H1 (cell line): Measurements from ENCODE around the gene GJD3. TPM values are rescaled to one million over a fixed set of nuclear protein-coding genes. Genes with fewer than 3 reads are reported as not detected.

Experiments used
- CTCF ChIA-PET: fragments of 300-600 bp; sonication (Branson Sonifier 250); formaldehyde crosslinking; loops from one replicate; lab custom pipeline; 2021; ENCODE audit not compliant: partially characterized antibody; lab: Charles Lee
- POLR2A ChIA-PET: fragments of 300-600 bp; sonication (Branson Sonifier 250); formaldehyde crosslinking; loops from one replicate; lab custom pipeline; 2021; ENCODE audit warnings: inconsistent platforms; ENCODE audit not compliant: partially characterized antibody; lab: Charles Lee
- DNase-seq, 2 experiments: peaks; one replicate each; pipeline versions ENCODE4 v3.0.0 to v3.0.0-alpha.2; 2010 to 2022; ENCODE audit warnings: low spot score in 2 of 2, low read depth in 1 of 2, mixed read lengths in 1 of 2
- FAIRE-seq: peaks from 2 replicates; lab custom pipeline; 2011; peaks lifted over from hg19 to GRCh38; lab: Jason Lieb, UNC
- H2AFZ ChIP-seq: 2 replicates; pipeline ENCODE4 v1.8.1; 2012; ENCODE audit warnings: low read length, inconsistent platforms
- H2AK5ac ChIP-seq: 2 replicates; pipeline ENCODE4 v1.6.1; 2013; ENCODE audit warnings: low read depth, low read length
- H2BK120ac ChIP-seq: replicated peaks from 2 replicates; pipeline ENCODE3; 2013; ENCODE audit warnings: low read depth, low read length, inconsistent platforms
- H2BK12ac ChIP-seq: 2 replicates; pipeline ENCODE4 v1.6.1; 2013; ENCODE audit warnings: low read depth, low read length
- H2BK15ac ChIP-seq: 2 replicates; pipeline ENCODE4 v1.6.1; 2013; ENCODE audit warnings: low read length
- H2BK20ac ChIP-seq: 2 replicates; pipeline ENCODE4 v1.6.1; 2013; ENCODE audit warnings: low read length
- H2BK5ac ChIP-seq: 2 replicates; pipeline ENCODE4 v1.6.1; 2013; ENCODE audit warnings: low read depth, low read length
- H3K14ac ChIP-seq: 2 replicates; pipeline ENCODE4 v1.6.1; 2013; ENCODE audit warnings: inconsistent platforms; ENCODE audit not compliant: insufficient read length
- H3K18ac ChIP-seq: 2 replicates; pipeline ENCODE4 v1.6.1; 2013; ENCODE audit warnings: low read length; ENCODE audit errors: extremely low read depth
- H3K23ac ChIP-seq: 2 replicates; pipeline ENCODE4 v1.6.1; 2013; ENCODE audit warnings: inconsistent platforms; ENCODE audit not compliant: insufficient read length
- H3K23me2 ChIP-seq: 2 replicates; pipeline ENCODE4 v1.6.1; 2013; ENCODE audit warnings: low read depth, low read length
- H3K27ac ChIP-seq: 2 replicates; pipeline ENCODE4 v1.6.1; 2011; ENCODE audit warnings: low read depth, low read length, inconsistent platforms
- H3K27me3 ChIP-seq, 4 experiments: replicated peaks in 1 of 4; 1 replicate in 1 of 4; 2 replicates in 3 of 4; pipeline versions ENCODE4 v1.6.1 to v1.8.1; 2011 to 2013; ENCODE audit warnings: low read length in 3 of 4, mild to moderate bottlenecking in 3 of 4, inconsistent platforms in 2 of 4, mixed read lengths in 2 of 4, moderate library complexity in 1 of 4; ENCODE audit not compliant: control insufficient read depth in 3 of 4, insufficient read depth in 3 of 4; ENCODE audit errors: extremely low read depth in 1 of 4
- H3K36me3 ChIP-seq, 4 experiments: 2 replicates each; pipeline versions ENCODE4 v1.6.1 to v1.8.1; 2011 to 2013; ENCODE audit warnings: mild to moderate bottlenecking in 4 of 4, low read length in 3 of 4, moderate library complexity in 2 of 4, control low read depth in 1 of 4, inconsistent platforms in 1 of 4; ENCODE audit not compliant: insufficient read depth in 4 of 4, control insufficient read depth in 2 of 4
- H3K4ac ChIP-seq: replicated peaks from 2 replicates; pipeline ENCODE3; 2013; ENCODE audit warnings: low read length, low read depth, mixed read lengths, inconsistent platforms; ENCODE audit not compliant: insufficient read length
- H3K4me1 ChIP-seq, 4 experiments: replicated peaks in 1 of 4; 1 replicate in 1 of 4; 2 replicates in 3 of 4; pipeline versions ENCODE4 v1.6.1 to v1.8.1; 2011 to 2013; ENCODE audit warnings: low read length in 3 of 4, inconsistent platforms in 2 of 4, mixed read lengths in 1 of 4; ENCODE audit not compliant: insufficient read depth in 4 of 4, control insufficient read depth in 3 of 4
- H3K4me2 ChIP-seq, 2 experiments: 2 replicates each; pipeline versions ENCODE4 v1.6.1 to v1.8.1; 2011 to 2013; ENCODE audit warnings: low read depth in 2 of 2, low read length in 2 of 2, control low read depth in 1 of 2, inconsistent platforms in 1 of 2, mild to moderate bottlenecking in 1 of 2; ENCODE audit not compliant: insufficient read depth in 1 of 2
- H3K4me3 ChIP-seq, 4 experiments: fragments of 200-600, 300-600 bp in 1 of 4; sonication (generic), shearing (Covaris generic), sonication (Bioruptor Twin) in 1 of 4; 2 replicates each; pipeline versions ENCODE4 v1.5.1 to v1.8.1; 2011 to 2016; ENCODE audit warnings: low read length in 4 of 4, low read depth in 3 of 4, control low read depth in 2 of 4, inconsistent platforms in 2 of 4, mild to moderate bottlenecking in 2 of 4, mixed read lengths in 1 of 4, moderate library complexity in 1 of 4; ENCODE audit not compliant: insufficient read depth in 2 of 4; ENCODE audit errors: extremely low read depth in 1 of 4
- H3K56ac ChIP-seq: replicated peaks from 2 replicates; pipeline ENCODE3; 2013; ENCODE audit warnings: low read depth, mild to moderate bottlenecking, mixed read lengths, low read length, inconsistent platforms; ENCODE audit not compliant: insufficient read length
- H3K79me1 ChIP-seq: 2 replicates; pipeline ENCODE4 v1.6.1; 2013; ENCODE audit warnings: low read depth, low read length, control low read depth
- H3K79me2 ChIP-seq, 2 experiments: 2 replicates each; pipeline versions ENCODE4 v1.6.1 to v1.8.1; 2012 to 2013; ENCODE audit warnings: low read length in 2 of 2, mild to moderate bottlenecking in 2 of 2, inconsistent platforms in 1 of 2; ENCODE audit not compliant: insufficient read depth in 2 of 2, control insufficient read depth in 1 of 2
- H3K9ac ChIP-seq, 4 experiments: replicated peaks in 1 of 4; 1 replicate in 1 of 4; 2 replicates in 3 of 4; pipeline versions ENCODE4 v1.6.1 to v1.8.1; 2011 to 2013; ENCODE audit warnings: low read depth in 3 of 4, low read length in 3 of 4, control low read depth in 2 of 4, mild to moderate bottlenecking in 2 of 4, moderate library complexity in 2 of 4, inconsistent platforms in 1 of 4; ENCODE audit errors: extremely low read depth in 1 of 4
- H3K9me3 ChIP-seq, 2 experiments: 2 replicates each; pipeline versions ENCODE4 v1.6.1 to v1.8.1; 2012 to 2013; ENCODE audit warnings: mild to moderate bottlenecking in 2 of 2, moderate library complexity in 2 of 2, control low read depth in 1 of 2, inconsistent platforms in 1 of 2, low read depth in 1 of 2, low read length in 1 of 2, mixed read lengths in 1 of 2; ENCODE audit not compliant: insufficient read depth in 2 of 2
- H4K20me1 ChIP-seq, 2 experiments: replicated peaks in 1 of 2; 2 replicates each; pipeline versions ENCODE3 to v1.8.1; 2011 to 2013; ENCODE audit warnings: inconsistent platforms in 2 of 2, low read length in 2 of 2, mild to moderate bottlenecking in 1 of 2; ENCODE audit not compliant: insufficient read depth in 2 of 2, control insufficient read depth in 1 of 2
- H4K5ac ChIP-seq: 2 replicates; pipeline ENCODE4 v1.6.1; 2013; ENCODE audit warnings: low read length, low read depth, mixed read lengths, inconsistent platforms; ENCODE audit not compliant: insufficient read length
- H4K8ac ChIP-seq: 2 replicates; pipeline ENCODE4 v1.8.0; 2013; ENCODE audit warnings: mild to moderate bottlenecking, moderate library complexity, low read length, inconsistent platforms; ENCODE audit not compliant: insufficient read depth; ENCODE audit errors: extremely low read depth
- H4K91ac ChIP-seq: replicated peaks from 2 replicates; pipeline ENCODE3; 2013; ENCODE audit warnings: low read length, mixed read lengths, inconsistent platforms; ENCODE audit not compliant: insufficient read length
- ASH2L ChIP-seq: fragments of 200-600, 300-600 bp; sonication (generic); IDR thresholded peaks from one replicate; pipeline ENCODE4 v1.7.1; 2017; ENCODE audit warnings: low read length
- ATF2 ChIP-seq: IDR thresholded peaks from 2 replicates; pipeline ENCODE4 v1.6.1; 2012; ENCODE audit warnings: low read length, inconsistent platforms
- ATF3 ChIP-seq: IDR thresholded peaks from 2 replicates; pipeline ENCODE4 v1.6.1; 2011; ENCODE audit warnings: low read depth, mild to moderate bottlenecking, low read length; ENCODE audit not compliant: insufficient read depth
- EZH2 ChIP-seq: fragments of 200-600 bp; sonication (generic); IDR thresholded peaks from 2 replicates; pipeline ENCODE4 v1.7.1; 2012; ENCODE audit warnings: low read depth, mild to moderate bottlenecking, moderate library complexity, low read length, inconsistent platforms; ENCODE audit not compliant: severe bottlenecking
- PHF8 ChIP-seq: fragments of 200-600 bp; sonication (generic); conservative IDR thresholded peaks from 2 replicates; pipeline ENCODE4 v1.7.1; 2012; ENCODE audit warnings: low read depth, mild to moderate bottlenecking, inconsistent platforms, low read length, moderate library complexity
- POLR2A ChIP-seq, 2 experiments: IDR thresholded peaks; 1 replicate in 1 of 2; 2 replicates in 1 of 2; pipeline ENCODE4 v1.6.1; 2011; ENCODE audit warnings: low read depth in 2 of 2, low read length in 2 of 2, mild to moderate bottlenecking in 2 of 2; ENCODE audit errors: control extremely low read depth in 1 of 2
- RNF2 ChIP-seq: fragments of 200-900, 300-1000 bp; sonication (generic); IDR thresholded peaks from 2 replicates; pipeline ENCODE4 v1.7.1; 2016; ENCODE audit warnings: borderline replicate concordance, low read depth, mild to moderate bottlenecking, antibody characterized with exemption, low read length; ENCODE audit not compliant: poor library complexity, severe bottlenecking; ENCODE audit errors: missing control alignments
- ZNF274 ChIP-seq: IDR thresholded peaks from 2 replicates; pipeline ENCODE4 v1.7.0; 2012; ENCODE audit warnings: low read length, borderline replicate concordance; ENCODE audit errors: extremely low read depth
- WGBS, 2 experiments: shearing (Covaris generic) in 1 of 2; methylation state at CpG; one replicate each; pipeline versions ENCODE4 v1.1.6 to v1.1.7; 2013 to 2015; ENCODE audit warnings: low lambda C conversion rate in 2 of 2, mixed read lengths in 2 of 2, inconsistent platforms in 1 of 2, low coverage in 1 of 2, missing lambda C conversion rate in 1 of 2; ENCODE audit not compliant: insufficient replicate concordance in 2 of 2, insufficient coverage in 1 of 2, insufficient read length in 1 of 2; ENCODE audit errors: extremely low coverage in 1 of 2, missing lambda C conversion rate in 1 of 2; 5-methylcytosine and 5-hydroxymethylcytosine counted together
- polyA plus RNA-seq, 7 experiments: library from polyadenylated mRNA; depleted of rRNA in 3 of 7; stranded (reverse) in 5 of 7; unstranded in 2 of 7; fragments of >200 nt in 5 of 7; fragments of 200-250 nt in 2 of 7; gene quantifications; 1 replicate in 5 of 7; 2 replicates in 1 of 7; 4 replicates in 1 of 7; pipeline versions ENCODE4 v1.2.1 to v1.2.3, GENCODE V29; 2011 to 2013; ENCODE audit warnings: missing spikeins in 2 of 7, mixed read lengths in 2 of 7
- total RNA-seq: library from RNA; stranded (reverse); fragmentation: NEBNext Ultra II Directional; extraction: Animal tissue kit (Norgen Biotek cat#: 25700); gene quantifications from 2 replicates; pipeline ENCODE4 v1.2.1, GENCODE V29; 2021

The GJD3 gene
- total and polyA plus RNA-seq, 2 of the 8 experiments (the other 6 are each of a cell fraction or from before 2014, with no cell fraction given) = 0.53 to 1.9 TPM

GRCh38 chr17:40340880-40341807 lies 23.4 kb downstream of the GJD3 start:
- Histone ChIP-seq H3K4me3 (peak overlapping the region; percentile 57 to 74 (median 62)), H3K23ac (no peak overlapping the region), H3K18ac (no peak overlapping the region), H3K9ac (no peak overlapping the region), H3K36me3 (no peaks in the 10 kb centered on the region), H2BK15ac (no peak overlapping the region), H4K5ac (no peak overlapping the region), H3K79me2 (no peaks in the 10 kb centered on the region), H2BK20ac (no peak overlapping the region), H2BK12ac (no peak overlapping the region), H4K20me1 (peaks cover 21 to 44% of the 10 kb centered on the region in 2 experiments), H3K23me2 (peaks cover 25% of the 10 kb centered on the region; the same call in 1 of the 2 replicates), H4K8ac (peak overlapping the region; percentile 46; the same call in 1 of the 2 replicates), H3K27me3 (peaks cover 22 to 80% (median 58%) of the 10 kb centered on the region in 4 experiments), H3K4me1 (peaks cover 13 to 35% (median 29%) of the 10 kb centered on the region in 4 experiments), H3K9me3 (no peaks in the 10 kb centered on the region), H3K79me1 (no peaks in the 10 kb centered on the region; the same call in 1 of the 2 replicates), H3K4me2 (peak overlapping the region; percentile 73 to 91), H3K14ac (no peak overlapping the region), H3K4ac (no peak overlapping the region), H2AK5ac (no peak overlapping the region), H2BK120ac (no peak overlapping the region), H4K91ac (no peak overlapping the region), H3K56ac (no peak overlapping the region), H2BK5ac (no peak overlapping the region), H3K27ac (no peak overlapping the region), H2AFZ (no peak overlapping the region)
- FAIRE-seq (no peak), DNase-seq (peak in 1 of 2 experiments; percentile 82)
- POLR2A ChIA-PET = interaction anchor here (1.2 to 27.8 kb wide), 2 partner anchors 10 to 38 kb away, joined by 3 to 570 read pairs; partner anchors contain the start of genes CDC6 and RARA
- 5% methylated on average over 32 of the region's 55 CpGs; no CpG with 5 or more reads in 1 of the 2 experiments for WGBS, 2 experiments
- CTCF ChIA-PET = interaction anchor here (0.9 to 30.8 kb wide), 3 partner anchors 14 to 23 kb away, joined by 4 to 1198 read pairs (median 74); partner anchors contain the start of gene RARA
- TF ChIP-seq EZH2 (no peak), ATF3 (no peak), ATF2 (no peak), RNF2 (no peak), POLR2A (IDR thresholded peaks at IDR 0.05; ENCODE audit: control extremely low read depth in 1 of 2, low read depth in 2 of 2, low read length in 2 of 2) (no peak), PHF8 (no peak), ASH2L (no peak), ZNF274 (no peak)
